Vein endothelial cell (primary cell): ENCODE data around the gene DUSP5. TPM values are rescaled to one million over a fixed set of nuclear protein-coding genes. Genes with fewer than 3 reads are reported as not detected.

Experiments
- total RNA-seq: library from RNA; depleted of rRNA; stranded (reverse); fragments of >200 nt; gene quantifications from 2 replicates; pipeline ENCODE4 v1.2.3, GENCODE V29; 2012

Gene DUSP5
- total RNA-seq, result 16.1 and 18.6 TPM in 2 replicates

GRCh38 chr10:110497438-110498086 is at the start of gene DUSP5:
Gene DUSP5 (plus strand): TSS chr10:110497907. CDS start chr10:110498122, 215 bp downstream.

Other genes with a start within 250 kb of the DUSP5 start
- gene SMNDC1, start 193.0 kb upstream of the DUSP5 start, total RNA-seq, result 7.2 and 9.7 TPM in 2 replicates
- gene SMC3, start 69.8 kb downstream of the DUSP5 start, total RNA-seq, result 16.0 and 26.3 TPM in 2 replicates
- gene RBM20, start 146.4 kb downstream of the DUSP5 start, total RNA-seq, result under 0.01 and 0.10 TPM in 2 replicates